C4-2B (cell line): ENCODE measurements around the gene STAG1.
"Not testable (repeated sequence)": the region's sequence is repeated elsewhere in the genome, so short reads cannot be mapped to it uniquely, and the experiment has no call there.

Experiments used
- H3K27ac ChIP-seq: fragments of 450-650 bp; 2 replicates; pipeline ENCODE4 v1.5.1; 2017
- ZFX ChIP-seq: fragments of 450-650 bp; IDR thresholded peaks from 2 replicates; pipeline ENCODE4 v1.6.1; 2017
- TF ChIP-seq, protein P1 (sequence below): fragments of 450-650 bp; conservative IDR thresholded peaks from 2 replicates; pipeline ENCODE4 v1.5.1; 2017; ENCODE audit warnings: mild to moderate bottlenecking

The STAG1 gene

GRCh38 chr3:136711277-136711676 is 40.9 kb downstream of the STAG1 start:
- no peak overlapping the region for H3K27ac ChIP-seq
- TF ChIP-seq, protein P1, sequence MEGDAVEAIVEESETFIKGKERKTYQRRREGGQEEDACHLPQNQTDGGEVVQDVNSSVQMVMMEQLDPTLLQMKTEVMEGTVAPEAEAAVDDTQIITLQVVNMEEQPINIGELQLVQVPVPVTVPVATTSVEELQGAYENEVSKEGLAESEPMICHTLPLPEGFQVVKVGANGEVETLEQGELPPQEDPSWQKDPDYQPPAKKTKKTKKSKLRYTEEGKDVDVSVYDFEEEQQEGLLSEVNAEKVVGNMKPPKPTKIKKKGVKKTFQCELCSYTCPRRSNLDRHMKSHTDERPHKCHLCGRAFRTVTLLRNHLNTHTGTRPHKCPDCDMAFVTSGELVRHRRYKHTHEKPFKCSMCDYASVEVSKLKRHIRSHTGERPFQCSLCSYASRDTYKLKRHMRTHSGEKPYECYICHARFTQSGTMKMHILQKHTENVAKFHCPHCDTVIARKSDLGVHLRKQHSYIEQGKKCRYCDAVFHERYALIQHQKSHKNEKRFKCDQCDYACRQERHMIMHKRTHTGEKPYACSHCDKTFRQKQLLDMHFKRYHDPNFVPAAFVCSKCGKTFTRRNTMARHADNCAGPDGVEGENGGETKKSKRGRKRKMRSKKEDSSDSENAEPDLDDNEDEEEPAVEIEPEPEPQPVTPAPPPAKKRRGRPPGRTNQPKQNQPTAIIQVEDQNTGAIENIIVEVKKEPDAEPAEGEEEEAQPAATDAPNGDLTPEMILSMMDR = no peak
- no peak for TF ChIP-seq ZFX

DNA sequence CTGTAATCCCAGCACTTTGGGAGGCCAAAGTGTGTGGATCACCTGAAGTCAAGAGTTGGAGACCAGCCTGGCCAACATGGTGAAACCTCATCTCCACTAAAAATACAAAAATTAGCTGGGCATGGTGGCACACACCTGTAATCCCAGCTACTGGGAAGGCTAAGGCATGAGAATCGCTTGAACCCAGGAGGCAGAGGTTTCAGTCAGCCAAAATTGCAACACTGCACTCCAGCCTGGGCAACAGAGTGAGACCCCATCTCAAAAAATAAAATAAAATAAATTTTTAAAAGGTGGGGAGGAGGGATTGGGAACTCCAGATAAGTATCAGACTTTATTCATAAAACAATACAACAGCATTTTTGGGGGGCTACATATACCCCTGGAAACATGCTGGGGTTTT is 42.4 kb downstream of the STAG1 start:
- H3K27ac ChIP-seq = not testable (repeated sequence)

DNA sequence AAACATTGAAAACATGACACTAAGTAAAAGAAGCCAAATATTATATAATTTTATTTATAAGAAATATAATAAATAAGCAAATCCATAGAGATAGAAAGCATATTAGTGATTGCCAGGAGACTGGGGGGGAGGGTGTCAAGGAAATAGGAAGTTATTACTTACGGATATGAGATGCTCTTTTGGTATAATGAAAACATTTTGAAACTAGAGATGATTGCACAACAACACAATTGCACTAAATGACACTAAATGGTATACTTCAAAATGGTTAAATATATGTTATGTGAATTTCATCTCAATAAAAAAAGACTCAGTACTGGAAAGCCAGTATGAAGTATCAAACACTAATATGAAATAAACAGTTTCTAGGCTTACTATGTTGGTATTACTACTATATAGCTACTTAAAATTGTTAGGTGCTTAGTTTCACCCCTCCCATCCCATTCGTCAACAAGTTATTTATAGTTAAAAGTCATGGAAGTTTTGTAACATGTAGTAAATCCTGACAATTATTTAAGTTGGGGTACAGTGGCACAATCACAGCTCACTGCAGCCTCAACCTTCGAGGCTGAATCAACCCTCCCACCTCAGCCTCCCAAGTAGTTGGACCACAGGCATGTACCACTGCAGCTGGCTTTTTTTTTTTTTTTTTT is 43.7 kb downstream of the STAG1 start:
- H3K27ac ChIP-seq = no peak overlapping the region
- TF ChIP-seq, protein P1 = no peak
- TF ChIP-seq ZFX = no peak

DNA sequence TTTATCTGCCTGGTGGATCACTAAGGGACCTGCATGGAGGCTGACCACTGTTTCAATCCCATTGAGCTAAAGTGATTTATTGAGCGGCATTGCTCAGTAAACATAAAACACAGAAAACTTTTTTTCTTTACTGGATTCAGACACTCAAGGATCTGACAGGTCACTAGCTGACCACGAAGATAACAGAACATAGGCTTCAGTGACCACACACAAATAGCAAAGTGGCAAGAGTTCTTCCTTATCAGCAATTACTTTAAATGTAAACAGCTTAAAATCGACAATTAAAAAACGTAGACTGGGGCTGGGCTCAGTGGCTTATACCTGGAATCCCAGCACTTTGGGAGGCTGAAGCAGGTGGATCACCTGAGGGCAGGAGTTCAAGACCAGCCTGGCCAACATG is 48.7 kb downstream of the STAG1 start:
- no peak overlapping the region for H3K27ac ChIP-seq
- TF ChIP-seq, protein P1 = no peak
- no peak for TF ChIP-seq ZFX

DNA sequence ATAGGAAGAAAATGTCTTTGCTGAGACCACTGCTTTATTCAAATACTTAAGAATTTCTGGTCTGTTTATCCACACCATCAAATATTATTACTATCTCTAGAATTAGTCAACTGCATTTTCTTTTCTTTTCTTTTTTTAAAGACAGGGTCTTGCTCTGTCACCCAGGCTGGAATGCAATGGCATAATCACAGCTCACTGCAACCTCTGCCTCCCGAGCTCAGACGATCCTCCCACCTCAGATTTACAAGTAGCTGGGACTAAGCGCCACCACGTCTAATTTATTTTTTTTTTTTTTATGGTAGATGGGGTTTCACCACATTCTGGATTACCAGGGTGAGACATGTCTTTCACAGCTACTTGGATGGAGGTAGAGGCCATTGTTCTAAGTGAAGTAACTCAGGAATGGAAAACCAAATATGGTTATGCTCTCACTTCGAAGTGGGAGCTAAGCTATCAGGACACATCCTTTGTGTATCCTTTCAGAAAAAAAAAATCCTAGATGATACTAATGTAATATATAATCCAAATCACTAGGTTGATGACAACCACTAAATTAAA is 52.8 kb downstream of the STAG1 start:
- no peak for TF ChIP-seq ZFX
- TF ChIP-seq, protein P1 = no peak
- H3K27ac ChIP-seq = no peak overlapping the region

DNA sequence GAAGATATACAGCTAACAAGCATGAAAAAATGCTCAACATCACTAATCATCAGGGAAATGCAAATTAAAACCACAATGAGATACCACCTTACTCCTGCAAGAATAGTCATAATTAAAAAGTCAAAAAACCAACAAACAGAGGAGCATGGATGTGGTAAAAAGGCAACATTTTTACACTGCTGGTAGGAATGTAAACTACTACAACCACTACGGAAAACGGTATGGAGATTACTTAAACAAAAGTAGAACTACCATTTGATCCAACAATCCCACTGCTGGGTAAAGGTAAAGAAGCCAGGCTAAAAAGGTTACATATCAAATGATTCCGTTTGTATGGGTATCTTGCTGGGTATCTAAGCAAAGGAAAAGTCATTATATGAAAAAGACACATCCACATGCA is 53.8 kb downstream of the STAG1 start:
- TF ChIP-seq, protein P1 = no peak
- TF ChIP-seq ZFX = no peak
- no peak overlapping the region for H3K27ac ChIP-seq

- H3K27ac ChIP-seq = no peak overlapping the region
- TF ChIP-seq, protein P1 = no peak
- TF ChIP-seq ZFX = no peak
Observed at GRCh38 chr3:136696797-136697196, 55.4 kb downstream of the STAG1 start.

- H3K27ac ChIP-seq = no peak overlapping the region
- TF ChIP-seq ZFX = no peak
- TF ChIP-seq, protein P1 = no peak
Observed at GRCh38 chr3:136694321-136694720, 57.9 kb downstream of the STAG1 start.
